NT2/D1 (cell line): Measurements from ENCODE around the gene NOX5.
A peak's percentile ranks its signal among the peaks of the same experiment; 100 is the strongest.

Experiments
- DNase-seq: peaks from one replicate; pipeline ENCODE4 v3.0.0-alpha.2; 2011; ENCODE audit warnings: low read depth, low spot score
- H3K27me3 ChIP-seq: 2 replicates; pipeline ENCODE4 v1.6.0; 2011; ENCODE audit warnings: mild to moderate bottlenecking; ENCODE audit not compliant: insufficient read length, insufficient read depth
- H3K36me3 ChIP-seq: 2 replicates; pipeline ENCODE4 v1.6.1; 2011; ENCODE audit warnings: mild to moderate bottlenecking, low read length, mixed read lengths; ENCODE audit not compliant: insufficient read depth, insufficient read length
- H3K4me1 ChIP-seq: 2 replicates; pipeline ENCODE4 v1.5.1; 2011; ENCODE audit not compliant: insufficient read depth, insufficient read length
- H3K4me3 ChIP-seq: 2 replicates; pipeline ENCODE4 v1.5.1; 2011; ENCODE audit warnings: low read depth; ENCODE audit not compliant: insufficient read length
- H3K9ac ChIP-seq: 2 replicates; pipeline ENCODE4 v1.6.0; 2011; ENCODE audit warnings: low read depth; ENCODE audit not compliant: insufficient read length
- H3K9me3 ChIP-seq: 2 replicates; pipeline ENCODE4 v1.5.1; 2011; ENCODE audit warnings: mild to moderate bottlenecking, low read length; ENCODE audit not compliant: insufficient read depth
- SUZ12 ChIP-seq: IDR thresholded peaks from 2 replicates; pipeline ENCODE4 v1.6.1; 2011; ENCODE audit not compliant: insufficient read length, insufficient read depth; ENCODE audit errors: extremely low read depth
- YY1 ChIP-seq: IDR thresholded peaks from 2 replicates; pipeline ENCODE4 v1.6.1; 2011; ENCODE audit not compliant: insufficient read length, insufficient read depth
- ZNF274 ChIP-seq: IDR thresholded peaks from 2 replicates; pipeline ENCODE4 v1.6.1; 2011; ENCODE audit warnings: mild to moderate bottlenecking, low read depth, low read length

NOX5 gene

DNA sequence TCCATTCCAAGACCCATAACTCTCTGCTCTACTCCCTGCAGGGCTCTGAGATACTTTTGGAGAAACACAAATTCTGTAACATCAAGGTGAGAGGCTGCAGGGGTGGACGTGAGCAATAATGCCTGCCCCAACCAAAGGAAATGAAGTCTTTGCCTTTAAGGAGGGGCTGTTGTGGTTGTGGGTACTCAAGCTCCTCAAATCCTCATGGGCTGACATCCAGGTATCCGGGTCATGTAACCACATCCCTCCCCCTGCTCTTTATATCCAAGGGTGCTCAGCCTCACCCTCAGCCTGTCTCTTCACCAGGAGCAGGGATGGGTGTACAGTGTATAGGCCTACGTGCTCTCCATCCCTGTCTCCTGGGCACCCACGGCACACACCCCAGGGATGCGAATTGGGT is 32.3 kb downstream of the NOX5 start:
- H3K36me3 ChIP-seq, result no peaks in the 10 kb centered on the region
- TF ChIP-seq YY1 (no peak), SUZ12 (no peak), ZNF274 (no peak)
- H3K9ac ChIP-seq, result no peak overlapping the region
- DNase-seq, result no peak
- no peak overlapping the region for H3K4me3 ChIP-seq
- H3K27me3 ChIP-seq, result no peaks in the 10 kb centered on the region
- no peaks in the 10 kb centered on the region for H3K9me3 ChIP-seq
- peaks cover 7% of the 10 kb centered on the region for H3K4me1 ChIP-seq

DNA sequence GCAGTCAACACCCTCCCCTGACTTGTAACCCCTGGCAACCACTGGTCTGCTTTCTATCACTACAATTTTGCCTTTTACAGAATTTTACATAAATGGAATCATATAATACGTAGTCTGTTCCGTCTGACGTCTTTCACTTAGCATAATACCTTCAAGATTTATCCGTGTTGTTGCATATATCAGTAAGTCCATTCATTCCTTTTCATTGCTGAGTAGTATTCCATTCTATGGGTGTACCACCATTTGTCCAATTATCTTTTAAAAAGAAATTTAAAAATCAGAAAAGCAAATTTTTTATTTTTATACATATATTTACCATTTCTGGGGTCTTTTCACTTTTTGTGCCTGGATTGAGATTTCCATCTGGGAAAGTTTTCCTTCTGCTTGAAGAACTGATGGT is 35.5 kb downstream of the NOX5 start:
- Histone ChIP-seq H3K4me3 (no peak overlapping the region), H3K27me3 (no peaks in the 10 kb centered on the region), H3K4me1 (peaks cover 6% of the 10 kb centered on the region), H3K9me3 (no peaks in the 10 kb centered on the region), H3K36me3 (no peaks in the 10 kb centered on the region), H3K9ac (no peak overlapping the region)
- TF ChIP-seq SUZ12, result no peak
- no peak for TF ChIP-seq ZNF274
- TF ChIP-seq YY1, result no peak
- no peak for DNase-seq

DNA sequence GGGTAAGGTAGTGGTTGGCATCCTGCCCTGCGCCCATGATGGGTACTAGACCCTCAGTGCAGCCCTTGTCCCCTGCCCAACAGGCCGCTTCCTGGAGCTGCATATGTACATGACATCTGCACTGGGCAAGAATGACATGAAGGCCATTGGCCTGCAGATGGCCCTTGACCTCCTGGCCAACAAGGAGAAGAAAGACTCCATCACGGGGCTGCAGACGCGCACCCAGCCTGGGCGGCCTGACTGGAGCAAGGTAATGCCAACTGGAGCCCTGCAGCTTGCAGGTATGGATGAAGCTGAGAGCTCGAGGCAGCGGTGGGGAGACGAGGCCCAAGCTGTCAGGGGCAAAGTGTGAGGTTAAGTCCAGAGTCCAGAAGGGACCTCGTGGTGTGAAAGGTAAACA is 40.8 kb downstream of the NOX5 start:
- H3K9ac ChIP-seq, result no peak overlapping the region
- H3K9me3 ChIP-seq, result no peaks in the 10 kb centered on the region
- no peaks in the 10 kb centered on the region for H3K36me3 ChIP-seq
- peaks cover 2% of the 10 kb centered on the region for H3K4me1 ChIP-seq
- no peak overlapping the region for H3K4me3 ChIP-seq
- no peak for TF ChIP-seq SUZ12
- no peak for TF ChIP-seq YY1
- no peak for TF ChIP-seq ZNF274
- peaks cover 13% of the 10 kb centered on the region for H3K27me3 ChIP-seq
- DNase-seq, result no peak

DNA sequence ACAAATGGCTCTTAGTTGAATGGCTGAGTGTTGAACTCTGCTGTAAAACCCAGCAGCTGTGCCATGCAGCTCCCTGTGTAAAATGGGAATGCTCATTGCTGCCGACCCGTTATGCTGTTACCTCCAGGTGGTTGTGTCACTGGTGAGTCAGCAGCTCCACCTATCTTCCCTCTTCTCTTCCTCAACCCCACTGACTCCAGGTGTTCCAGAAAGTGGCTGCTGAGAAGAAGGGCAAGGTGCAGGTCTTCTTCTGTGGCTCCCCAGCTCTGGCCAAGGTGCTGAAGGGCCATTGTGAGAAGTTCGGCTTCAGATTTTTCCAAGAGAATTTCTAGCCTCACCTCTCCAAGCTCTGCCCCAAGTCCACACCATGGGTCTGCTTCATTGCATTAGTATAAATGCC is 41.9 kb downstream of the NOX5 start:
- Histone ChIP-seq H3K9me3 (no peaks in the 10 kb centered on the region), H3K9ac (no peak overlapping the region), H3K27me3 (peaks cover 13% of the 10 kb centered on the region), H3K4me1 (peaks cover 2% of the 10 kb centered on the region), H3K36me3 (no peaks in the 10 kb centered on the region), H3K4me3 (no peak overlapping the region)
- TF ChIP-seq YY1 (no peak), SUZ12 (no peak), ZNF274 (no peak)
- no peak for DNase-seq

DNA sequence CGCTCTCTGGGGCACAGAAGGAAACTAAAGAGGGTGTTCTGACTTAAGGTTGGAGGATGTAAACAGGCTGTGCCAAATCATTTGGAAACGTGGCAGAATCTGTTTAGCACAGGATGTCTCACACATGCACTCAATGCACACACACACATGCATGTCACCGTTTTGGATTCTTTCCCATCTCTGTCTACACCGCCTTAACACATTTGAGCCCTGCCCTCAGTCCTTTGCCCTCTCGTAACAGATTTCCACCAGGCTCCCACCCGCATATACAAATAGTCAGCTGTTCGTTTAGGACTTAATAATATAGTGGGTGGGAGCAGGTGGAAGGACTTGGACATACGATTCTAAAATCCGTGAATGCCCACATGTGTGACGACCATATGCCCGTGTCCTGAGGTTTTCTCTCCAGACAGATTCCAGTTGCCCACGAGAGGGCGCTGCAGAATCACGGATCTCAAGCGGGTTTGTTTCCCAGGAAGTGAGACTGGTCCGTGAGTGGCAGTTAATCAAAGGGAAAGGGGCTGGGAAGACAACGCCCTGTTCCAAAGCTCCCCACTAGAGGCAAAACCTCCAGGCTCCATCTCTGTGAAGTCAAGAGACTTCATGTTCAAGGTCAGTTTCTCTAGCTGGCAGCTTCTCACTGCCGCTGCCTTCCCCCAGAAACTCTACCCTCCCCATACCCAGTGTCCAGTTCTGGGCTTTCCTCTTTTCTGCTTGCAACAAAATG is 44.5 kb downstream of the NOX5 start:
- no peaks in the 10 kb centered on the region for H3K9me3 ChIP-seq
- no peaks in the 10 kb centered on the region for H3K36me3 ChIP-seq
- TF ChIP-seq SUZ12 (no peak), ZNF274 (no peak), YY1 (no peak)
- no peaks in the 10 kb centered on the region for H3K4me1 ChIP-seq
- H3K27me3 ChIP-seq, result peaks cover 13% of the 10 kb centered on the region
- H3K9ac ChIP-seq, result no peak overlapping the region
- H3K4me3 ChIP-seq, result no peak overlapping the region
- peak; percentile 93 for DNase-seq

DNA sequence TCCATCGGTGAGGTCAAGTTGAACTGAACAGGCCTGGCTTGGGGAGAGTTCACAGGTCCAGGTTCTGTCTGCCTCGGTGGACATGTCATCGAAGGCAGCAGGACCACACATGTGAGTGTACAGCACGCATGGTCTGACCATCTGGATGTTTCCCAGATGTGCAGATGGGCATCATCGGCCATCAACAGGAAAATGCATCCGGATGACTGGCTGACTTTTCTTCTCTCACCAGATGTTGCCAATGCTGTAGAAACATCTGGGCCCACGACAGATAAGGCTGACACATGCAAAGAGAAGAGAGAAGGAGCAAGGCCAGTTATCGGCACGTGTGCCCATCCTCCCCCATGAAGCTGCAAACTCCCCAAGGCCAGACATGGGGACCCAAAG is 45.1 kb downstream of the NOX5 start:
- Histone ChIP-seq H3K36me3 (no peaks in the 10 kb centered on the region), H3K4me1 (no peaks in the 10 kb centered on the region), H3K9me3 (no peaks in the 10 kb centered on the region), H3K27me3 (peaks cover 13% of the 10 kb centered on the region), H3K9ac (no peak overlapping the region), H3K4me3 (no peak overlapping the region)
- no peak for DNase-seq
- no peak for TF ChIP-seq ZNF274
- no peak for TF ChIP-seq SUZ12
- no peak for TF ChIP-seq YY1

DNA sequence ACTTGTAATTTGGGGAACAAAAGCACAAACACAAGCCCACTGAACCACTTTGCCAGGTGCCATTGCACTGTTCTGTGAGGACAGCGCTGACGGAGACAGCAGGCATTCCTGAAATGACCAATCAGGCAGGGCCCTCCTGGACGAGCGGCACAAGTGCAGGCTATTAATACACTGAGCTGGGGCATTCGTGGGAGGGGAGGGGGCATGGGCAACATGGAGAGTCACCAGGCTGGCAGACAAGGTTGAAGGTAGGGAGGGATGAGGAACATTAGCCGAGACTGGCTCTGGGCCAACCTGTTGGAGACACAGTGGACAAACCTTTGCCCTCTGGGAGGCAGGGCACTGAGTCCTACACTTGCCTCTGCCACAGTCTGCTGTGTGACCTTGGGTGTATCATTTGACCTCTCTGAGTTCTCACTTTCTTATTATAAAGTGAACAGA is 45.6 kb downstream of the NOX5 start:
- Histone ChIP-seq H3K4me1 (no peaks in the 10 kb centered on the region), H3K36me3 (no peaks in the 10 kb centered on the region), H3K27me3 (peaks cover 13% of the 10 kb centered on the region), H3K9ac (no peak overlapping the region), H3K4me3 (no peak overlapping the region), H3K9me3 (no peaks in the 10 kb centered on the region)
- no peak for DNase-seq
- TF ChIP-seq YY1 (no peak), ZNF274 (no peak), SUZ12 (no peak)
